Measurements from ENCODE around the gene FOXN3.
"Not testable (repeated sequence)": the region's sequence is repeated elsewhere in the genome, so short reads cannot be mapped to it uniquely, and the experiment has no call there.

GRCh38 chr14:89111232-89111631, 305.8 kb downstream of the FOXN3 start:
- not testable (repeated sequence) for TF ChIP-seq EP300, CTCF, POLR2A (IDR thresholded peaks at IDR 0.05)

Data from ovary (tissue), 3 donors.